Endodermal cell (in vitro differentiated cells): Measurements from ENCODE around the gene CUX1. TPM values are rescaled to one million over a fixed set of nuclear protein-coding genes. Genes with fewer than 3 reads are reported as not detected.
A peak's percentile ranks its signal among the peaks of the same experiment; 100 is the strongest.

Experiments
- DNase-seq: peaks from one replicate; pipeline ENCODE4 v3.0.0-alpha.2; 2017
- H3K27ac ChIP-seq: 2 replicates; pipeline ENCODE4 v1.5.1; 2013; ENCODE audit warnings: mild to moderate bottlenecking, low read depth, low read length, moderate library complexity
- H3K27me3 ChIP-seq: 2 replicates; pipeline ENCODE4 v1.6.1; 2013; ENCODE audit warnings: mild to moderate bottlenecking, low read length, moderate library complexity; ENCODE audit not compliant: insufficient read depth, control insufficient read depth, poor library complexity, severe bottlenecking
- H3K36me3 ChIP-seq: 2 replicates; pipeline ENCODE4 v1.7.0; 2013; ENCODE audit warnings: mild to moderate bottlenecking, low read length, moderate library complexity; ENCODE audit not compliant: control insufficient read depth, insufficient read depth
- H3K4me1 ChIP-seq: one replicate; pipeline ENCODE4 v1.7.0; 2013; ENCODE audit warnings: low read length; ENCODE audit not compliant: control insufficient read depth, insufficient read depth
- H3K4me3 ChIP-seq: 2 replicates; pipeline ENCODE4 v1.5.1; 2013; ENCODE audit warnings: mild to moderate bottlenecking, low read length, moderate library complexity
- H3K9ac ChIP-seq: 2 replicates; pipeline ENCODE4 v1.6.1; 2013; ENCODE audit warnings: mild to moderate bottlenecking, low read length, moderate library complexity; ENCODE audit not compliant: poor library complexity, severe bottlenecking; ENCODE audit errors: extremely low read depth
- H3K9me3 ChIP-seq: 2 replicates; pipeline ENCODE4 v1.6.1; 2013; ENCODE audit warnings: mild to moderate bottlenecking, low read length, moderate library complexity; ENCODE audit not compliant: control insufficient read depth
- H3K27ac Mint-ChIP-seq: 2 replicates; pipeline ENCODE4 v1.8.0; 2020; ENCODE audit warnings: mixed read lengths
- H3K27me3 Mint-ChIP-seq: 2 replicates; pipeline ENCODE4 v1.8.0; 2021; ENCODE audit warnings: mild to moderate bottlenecking, mixed read lengths; ENCODE audit not compliant: insufficient read depth
- H3K36me3 Mint-ChIP-seq: 2 replicates; pipeline ENCODE4 v1.8.0; 2020; ENCODE audit warnings: low read depth, mixed read lengths
- H3K4me1 Mint-ChIP-seq: 2 replicates; pipeline ENCODE4 v1.8.0; 2020; ENCODE audit warnings: mixed read lengths
- H3K4me3 Mint-ChIP-seq: 2 replicates; pipeline ENCODE4 v1.8.0; 2020; ENCODE audit warnings: mild to moderate bottlenecking, moderate library complexity, mixed read lengths
- H3K9me3 Mint-ChIP-seq: 2 replicates; pipeline ENCODE4 v1.8.0; 2020; ENCODE audit warnings: mild to moderate bottlenecking, mixed read lengths
- WGBS, 2 experiments: methylation state at CpG; one replicate each; pipeline versions ENCODE4 v1.1.5 to v1.1.7; 2013; ENCODE audit warnings: missing lambda C conversion rate in 2 of 2, mixed read lengths in 1 of 2; ENCODE audit not compliant: insufficient coverage in 1 of 2, insufficient read length in 1 of 2; 5-methylcytosine and 5-hydroxymethylcytosine counted together
- total RNA-seq, 2 donors: library from RNA; stranded (reverse); fragmentation: NEBNext Ultra II Directional in 1 of 2; extraction: Animal tissue kit (Norgen Biotek cat#: 25700) in 1 of 2; gene quantifications; 2 replicates in 1 of 2; 3 replicates in 1 of 2; pipeline ENCODE4 v1.2.1, GENCODE V29; 2021
- TF ChIP-seq, protein P1 (sequence below): fragments of 200-600 bp; sonication (generic); conservative IDR thresholded peaks from 2 replicates; pipeline ENCODE4 v1.5.0; 2021; ENCODE audit warnings: antibody characterized with exemption, mild to moderate bottlenecking

CUX1 gene
- total RNA-seq, 2 donors from 2014 or later = 85.1 to 108 TPM

DNA sequence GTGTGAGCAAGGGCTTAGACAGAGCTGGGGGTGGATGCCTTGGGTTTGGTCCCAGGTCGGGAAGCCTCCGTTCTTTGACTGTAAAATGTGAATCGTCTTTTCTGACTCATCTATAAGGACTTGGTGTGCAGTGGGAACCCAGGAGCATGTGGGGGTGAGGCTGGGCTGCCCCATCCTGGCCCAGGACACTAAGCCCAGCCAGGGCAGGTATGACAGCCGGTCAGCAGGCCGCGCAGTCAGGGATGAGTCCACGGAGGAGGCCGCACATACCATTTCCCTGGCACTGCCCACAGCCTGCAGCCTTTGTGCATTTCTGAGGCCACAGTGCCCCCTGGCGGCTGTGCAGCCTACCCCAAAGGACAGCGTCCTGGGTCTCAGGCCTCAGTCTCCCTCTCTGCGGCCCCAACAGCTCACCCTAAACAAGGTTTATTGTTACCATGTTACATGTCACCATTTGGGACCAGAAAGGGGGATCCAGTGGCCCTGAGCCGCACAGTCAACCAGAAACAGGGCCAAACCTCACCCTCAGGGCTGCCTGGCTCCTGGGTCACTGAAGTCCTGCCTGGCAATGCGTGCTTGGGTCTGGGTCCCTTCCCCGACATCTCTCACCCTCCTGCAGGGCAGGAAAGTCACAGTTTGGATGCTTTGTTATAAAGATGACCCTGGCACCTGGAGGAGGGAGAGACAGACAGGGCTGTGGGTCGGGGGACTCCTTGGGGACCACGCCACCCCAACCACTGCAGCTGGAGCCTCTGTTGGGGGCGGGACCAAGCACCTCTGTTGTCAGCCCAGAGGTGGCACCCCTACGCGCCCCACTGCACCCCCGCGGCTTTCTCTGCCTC lies 454.9 kb downstream of the CUX1 start:
- Histone ChIP-seq H3K9me3 (no peaks in the 10 kb centered on the region), H3K4me1 (no peaks in the 10 kb centered on the region), H3K27ac (no peak overlapping the region), H3K36me3 (no peaks in the 10 kb centered on the region), H3K9ac (no peak overlapping the region), H3K27me3 (no peaks in the 10 kb centered on the region), H3K4me3 (no peak overlapping the region)
- TF ChIP-seq, protein P1, sequence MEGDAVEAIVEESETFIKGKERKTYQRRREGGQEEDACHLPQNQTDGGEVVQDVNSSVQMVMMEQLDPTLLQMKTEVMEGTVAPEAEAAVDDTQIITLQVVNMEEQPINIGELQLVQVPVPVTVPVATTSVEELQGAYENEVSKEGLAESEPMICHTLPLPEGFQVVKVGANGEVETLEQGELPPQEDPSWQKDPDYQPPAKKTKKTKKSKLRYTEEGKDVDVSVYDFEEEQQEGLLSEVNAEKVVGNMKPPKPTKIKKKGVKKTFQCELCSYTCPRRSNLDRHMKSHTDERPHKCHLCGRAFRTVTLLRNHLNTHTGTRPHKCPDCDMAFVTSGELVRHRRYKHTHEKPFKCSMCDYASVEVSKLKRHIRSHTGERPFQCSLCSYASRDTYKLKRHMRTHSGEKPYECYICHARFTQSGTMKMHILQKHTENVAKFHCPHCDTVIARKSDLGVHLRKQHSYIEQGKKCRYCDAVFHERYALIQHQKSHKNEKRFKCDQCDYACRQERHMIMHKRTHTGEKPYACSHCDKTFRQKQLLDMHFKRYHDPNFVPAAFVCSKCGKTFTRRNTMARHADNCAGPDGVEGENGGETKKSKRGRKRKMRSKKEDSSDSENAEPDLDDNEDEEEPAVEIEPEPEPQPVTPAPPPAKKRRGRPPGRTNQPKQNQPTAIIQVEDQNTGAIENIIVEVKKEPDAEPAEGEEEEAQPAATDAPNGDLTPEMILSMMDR = peak; percentile 97
- H3K36me3 Mint-ChIP-seq = no peaks in the 10 kb centered on the region
- no peaks in the 10 kb centered on the region for H3K27me3 Mint-ChIP-seq
- DNase-seq = peak; percentile 93
- peaks cover 10% of the 10 kb centered on the region for H3K4me1 Mint-ChIP-seq
- WGBS, 2 experiments = 60 to 68% methylated on average over 9 to 21 of the region's 21 CpGs
- no peak overlapping the region for H3K4me3 Mint-ChIP-seq
- no peaks in the 10 kb centered on the region for H3K9me3 Mint-ChIP-seq
- H3K27ac Mint-ChIP-seq = no peak overlapping the region

DNA sequence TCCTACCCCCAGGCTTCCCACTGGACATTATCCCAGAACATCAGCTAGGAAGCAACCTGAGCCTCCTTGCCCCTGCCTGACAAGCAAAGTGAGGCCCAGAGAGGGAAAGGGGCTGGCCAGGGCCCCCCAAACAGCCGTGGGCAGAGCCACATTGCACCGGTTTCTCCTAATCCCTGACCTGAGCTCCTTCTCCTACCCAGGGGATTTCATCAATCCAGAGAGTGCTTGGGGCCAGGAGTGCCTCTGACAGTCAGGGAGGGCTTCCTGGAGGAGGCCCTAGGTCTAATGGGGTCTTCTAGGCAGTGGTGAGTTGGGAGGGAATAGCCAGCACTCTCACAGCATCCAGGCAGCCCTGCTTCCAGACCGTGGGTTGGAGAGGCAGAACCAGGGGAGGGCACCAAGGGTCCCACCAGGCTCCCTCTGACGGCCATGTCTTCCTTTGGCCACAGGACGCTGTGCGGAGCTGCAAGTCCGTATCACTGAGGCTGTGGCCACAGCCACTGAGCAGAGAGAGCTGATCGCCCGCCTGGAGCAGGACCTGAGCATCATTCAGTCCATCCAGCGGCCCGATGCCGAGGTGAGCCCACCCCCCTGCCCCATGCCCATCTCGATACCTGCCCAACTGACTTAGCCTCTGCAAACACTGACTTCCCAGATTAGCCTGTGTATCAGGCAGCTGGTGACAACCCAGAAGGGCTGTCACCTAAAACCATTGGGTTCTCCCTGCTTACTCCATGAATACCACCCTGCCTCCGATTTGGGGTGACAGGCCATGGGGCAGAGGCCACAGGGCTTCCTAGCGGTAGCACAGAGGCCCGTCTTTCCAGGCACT lies 455.7 kb downstream of the CUX1 start:
- Mint-ChIP-seq H3K27ac (no peak overlapping the region), H3K9me3 (no peaks in the 10 kb centered on the region), H3K36me3 (no peaks in the 10 kb centered on the region), H3K4me3 (no peak overlapping the region), H3K4me1 (peaks cover 7% of the 10 kb centered on the region), H3K27me3 (no peaks in the 10 kb centered on the region)
- no peaks in the 10 kb centered on the region for H3K9me3 ChIP-seq
- H3K4me3 ChIP-seq = no peak overlapping the region
- no peak overlapping the region for H3K27ac ChIP-seq
- no peaks in the 10 kb centered on the region for H3K27me3 ChIP-seq
- H3K9ac ChIP-seq = no peak overlapping the region
- H3K4me1 ChIP-seq = no peaks in the 10 kb centered on the region
- TF ChIP-seq, protein P1 = no peak
- WGBS, 2 experiments = 90 to 97% methylated on average over 14 to 16 of the region's 16 CpGs
- no peak for DNase-seq
- H3K36me3 ChIP-seq = no peaks in the 10 kb centered on the region

DNA sequence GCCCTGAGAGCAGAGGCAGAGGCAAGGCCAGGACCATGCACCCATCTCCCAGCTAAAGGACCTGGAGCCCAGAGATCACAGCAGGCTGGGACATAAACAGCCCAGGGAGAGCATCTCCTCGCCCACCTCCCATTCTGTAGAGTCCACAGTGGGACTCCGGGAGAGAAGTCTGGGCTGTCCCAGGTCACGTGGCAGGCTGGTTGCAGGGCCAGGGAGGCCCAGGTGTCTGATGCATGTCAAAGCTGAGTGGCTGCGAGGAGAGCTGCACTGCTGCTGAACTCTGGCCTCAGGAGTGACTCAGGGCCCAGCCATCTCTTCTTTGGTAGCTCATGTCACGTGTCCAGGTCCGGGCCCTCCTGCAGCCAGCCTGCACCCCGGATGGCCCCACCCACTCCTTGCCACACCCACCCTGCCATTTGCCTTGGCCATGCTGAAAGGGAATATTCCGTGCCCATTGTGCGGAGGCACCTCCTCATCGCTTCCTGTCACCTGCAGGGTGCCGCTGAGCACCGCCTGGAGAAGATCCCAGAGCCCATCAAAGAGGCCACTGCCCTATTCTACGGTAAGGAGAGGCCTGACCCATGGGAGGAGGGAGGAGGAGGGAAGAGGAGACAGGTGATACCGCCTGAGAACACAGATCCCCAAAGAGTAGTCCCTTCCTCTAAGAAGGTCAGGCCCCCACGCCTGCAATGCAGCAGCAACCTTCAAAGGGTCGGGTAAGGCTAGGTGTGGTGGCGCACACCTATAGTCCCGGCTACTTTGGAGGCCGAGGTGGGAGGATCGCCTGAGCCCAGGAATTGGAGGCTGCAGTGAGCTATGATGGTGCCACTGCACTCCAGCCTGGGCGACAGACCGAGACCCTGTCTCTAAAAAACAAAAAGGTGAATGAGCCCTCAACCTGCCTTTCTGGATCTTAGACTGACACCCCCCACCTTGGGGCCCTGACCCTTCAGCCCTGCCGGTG lies 456.6 kb downstream of the CUX1 start:
- Mint-ChIP-seq H3K4me1 (peaks cover 1% of the 10 kb centered on the region), H3K27ac (no peak overlapping the region), H3K9me3 (no peaks in the 10 kb centered on the region), H3K36me3 (no peaks in the 10 kb centered on the region), H3K4me3 (no peak overlapping the region), H3K27me3 (no peaks in the 10 kb centered on the region)
- 84 to 87% methylated on average over 15 to 23 of the region's 23 CpGs for WGBS, 2 experiments
- no peaks in the 10 kb centered on the region for H3K36me3 ChIP-seq
- no peak overlapping the region for H3K4me3 ChIP-seq
- H3K27ac ChIP-seq = no peak overlapping the region
- H3K9ac ChIP-seq = no peak overlapping the region
- TF ChIP-seq, protein P1 = no peak
- H3K27me3 ChIP-seq = no peaks in the 10 kb centered on the region
- H3K4me1 ChIP-seq = no peaks in the 10 kb centered on the region
- H3K9me3 ChIP-seq = no peaks in the 10 kb centered on the region
- no peak for DNase-seq
